Tibial nerve (tissue), 4 donors: ENCODE results near the gene TMED1. TPM values are rescaled to one million over a fixed set of nuclear protein-coding genes. Genes with fewer than 3 reads are reported as not detected.

Experiments used
- DNase-seq, 2 donors: peaks; one replicate each; pipeline ENCODE4 v3.0.0-alpha.2; 2019; ENCODE audit warnings: low spot score in 2 of 2
- H3K27ac ChIP-seq, 4 donors: fragments of 200-600 bp; sonication (generic) in 3 of 4; one replicate each; pipeline ENCODE4 v1.5.1; 2017 to 2019; ENCODE audit warnings: mild to moderate bottlenecking in 1 of 4
- H3K27me3 ChIP-seq, 2 donors: fragments of 200-600 bp; sonication (generic) in 1 of 2; one replicate each; pipeline versions ENCODE4 v1.5.1 to v1.6.0; 2017 to 2019
- H3K36me3 ChIP-seq, 3 donors: fragments of 200-600 bp; sonication (generic); one replicate each; pipeline ENCODE4 v1.5.1; 2018 to 2019
- H3K4me1 ChIP-seq, 4 donors: fragments of 200-600 bp; sonication (generic) in 3 of 4; one replicate each; pipeline ENCODE4 v1.5.1; 2017 to 2019
- H3K4me3 ChIP-seq, 4 donors: fragments of 200-600 bp; sonication (generic) in 3 of 4; one replicate each; pipeline ENCODE4 v1.5.1; 2017 to 2019; ENCODE audit warnings: mild to moderate bottlenecking in 1 of 4, moderate library complexity in 1 of 4
- H3K9me3 ChIP-seq, 4 donors: fragments of 200-600 bp; sonication (generic) in 3 of 4; one replicate each; pipeline ENCODE4 v1.5.1; 2017 to 2019
- CTCF ChIP-seq, 5 experiments: fragments of 200-600 bp in 3 of 5; fragments of 450-650 bp in 2 of 5; sonication (generic) in 3 of 5; IDR thresholded peaks; one replicate each; pipeline ENCODE4 v1.5.1; 2016 to 2019; ENCODE audit warnings: antibody characterized with exemption in 5 of 5, mild to moderate bottlenecking in 3 of 5, moderate library complexity in 2 of 5
- EP300 ChIP-seq, 2 donors: sonication (generic); formaldehyde crosslinking; IDR thresholded peaks; one replicate each; pipeline ENCODE4 v1.6.1; 2017; ENCODE audit warnings: antibody characterized with exemption in 2 of 2, mild to moderate bottlenecking in 1 of 2
- POLR2A ChIP-seq, 2 donors: fragments of 450-650 bp; IDR thresholded peaks; one replicate each; pipeline ENCODE4 v1.6.1; 2017; ENCODE audit warnings: antibody characterized with exemption in 2 of 2, mild to moderate bottlenecking in 2 of 2, moderate library complexity in 2 of 2
- WGBS, 2 donors: methylation state at CpG; one replicate each; pipeline ENCODE4 v1.1.5; 2018; 5-methylcytosine and 5-hydroxymethylcytosine counted together
- small RNA-seq: library from RNA; depleted of rRNA; stranded (forward); fragments of <200 nt; gene quantifications from one replicate; pipeline ENCODE3, GENCODE V24; 2016
- total RNA-seq, 4 donors: library from RNA; depleted of rRNA; stranded (reverse); fragments of >200 nt; gene quantifications; one replicate each; pipeline ENCODE4 v1.1.0, GENCODE V29; 2016

The TMED1 gene
- total RNA-seq, 4 donors from 2014 or later, result 18.0 to 33.7 (median 29.7) TPM

GRCh38 chr19:10788146-10788545, 47.9 kb downstream of the TMED1 start:
- Histone ChIP-seq H3K4me3 (no peak overlapping the region), H3K4me1 (no peaks in the 10 kb centered on the region), H3K36me3 (peaks cover 0 to 100% (median 30%) of the 10 kb centered on the region in 3 donors), H3K27ac (no peak overlapping the region), H3K27me3 (no peaks in the 10 kb centered on the region), H3K9me3 (no peaks in the 10 kb centered on the region)
- no peak for DNase-seq
- WGBS, 2 donors, result 93% methylated on average over 8 of the region's 8 CpGs
- TF ChIP-seq EP300 (IDR thresholded peaks at IDR 0.05) (no peak), POLR2A (IDR thresholded peaks at IDR 0.05) (no peak), CTCF (IDR thresholded peaks at IDR 0.05) (no peak)

GRCh38 chr19:10784257-10784656, 51.8 kb downstream of the TMED1 start:
- H3K36me3 ChIP-seq, result peaks cover 0 to 99% (median 32%) of the 10 kb centered on the region in 3 donors
- no peaks in the 10 kb centered on the region for H3K27me3 ChIP-seq
- no peak overlapping the region for H3K4me3 ChIP-seq
- DNase-seq, result no peak
- no peak overlapping the region for H3K27ac ChIP-seq
- TF ChIP-seq POLR2A (IDR thresholded peaks at IDR 0.05), result no peak
- TF ChIP-seq EP300 (IDR thresholded peaks at IDR 0.05), result peak in 1 of 2 donors; percentile 22
- TF ChIP-seq CTCF (IDR thresholded peaks at IDR 0.05), result no peak
- H3K9me3 ChIP-seq, result no peaks in the 10 kb centered on the region
- 76 to 84% methylated on average over 8 to 10 of the region's 10 CpGs for WGBS, 2 donors
- peaks cover 0 to 21% (median 6%) of the 10 kb centered on the region in 4 donors for H3K4me1 ChIP-seq

DNA sequence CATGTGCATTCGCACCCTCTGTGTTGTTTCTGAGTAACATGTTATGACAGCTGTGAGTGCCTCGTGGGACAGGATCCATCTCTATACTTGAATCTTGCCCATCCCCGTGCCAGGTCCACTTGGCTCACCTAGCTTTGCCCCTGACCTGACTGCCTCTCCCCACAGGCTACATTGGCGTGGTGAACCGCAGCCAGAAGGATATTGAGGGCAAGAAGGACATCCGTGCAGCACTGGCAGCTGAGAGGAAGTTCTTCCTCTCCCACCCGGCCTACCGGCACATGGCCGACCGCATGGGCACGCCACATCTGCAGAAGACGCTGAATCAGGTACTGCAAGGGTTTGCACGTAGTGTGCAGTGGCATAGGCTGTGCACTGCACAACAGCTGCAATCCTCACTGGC, 53.2 kb downstream of the TMED1 start:
- 81 to 87% methylated on average over 10 to 13 of the region's 13 CpGs for WGBS, 2 donors
- Histone ChIP-seq H3K4me3 (no peak overlapping the region), H3K4me1 (peaks cover 0 to 21% (median 6%) of the 10 kb centered on the region in 4 donors), H3K27me3 (no peaks in the 10 kb centered on the region), H3K27ac (no peak overlapping the region), H3K36me3 (peaks cover 0 to 99% (median 29%) of the 10 kb centered on the region in 3 donors), H3K9me3 (no peaks in the 10 kb centered on the region)
- TF ChIP-seq EP300 (IDR thresholded peaks at IDR 0.05) (peak in 1 of 2 donors; percentile 34), CTCF (IDR thresholded peaks at IDR 0.05) (no peak)
- no peak for DNase-seq

Small RNA genes lying within 50 kb of the gene (small RNA-seq; reads per million reads assigned to genes)
- gene MIR199A1, result not detected
- gene MIR6793, result 0.38 reads per million

Other genes starting within 250 kb of the TMED1 start
- not detected for gene AP1M2, start 248.9 kb downstream of the TMED1 start, total RNA-seq
- gene SLC44A2, start 210.7 kb downstream of the TMED1 start, total RNA-seq, result 100 to 1,000 TPM; 104 to 193 (median 132) TPM
- gene ILF3, start 181.9 kb downstream of the TMED1 start, total RNA-seq, result 100 to 1,000 TPM; 109 to 166 (median 127) TPM
- 100 to 1,000 TPM in 1 of 4 donors, 10 to 100 TPM in 3; 43.7 to 134 (median 65.3) TPM for gene QTRT1, start 134.8 kb downstream of the TMED1 start, total RNA-seq
- 100 to 1,000 TPM in 3 of 4 donors, 10 to 100 TPM in 1; 99.4 to 220 (median 140) TPM for gene DNM2, start 118.1 kb downstream of the TMED1 start, total RNA-seq
- 1 to 10 TPM in 2 of 4 donors, under 1 TPM in 2; 0.42 to 4.5 (median 2.4) TPM for gene C19orf38, start 12.2 kb upstream of the TMED1 start, total RNA-seq
- 10 to 100 TPM; 13.5 to 22.8 (median 14.0) TPM for gene CARM1, start 35.3 kb upstream of the TMED1 start, total RNA-seq
- gene YIPF2, start 92.4 kb upstream of the TMED1 start, total RNA-seq, result 10 to 100 TPM; 50.0 to 69.3 (median 56.4) TPM
- gene TIMM29, start 92.6 kb upstream of the TMED1 start, total RNA-seq, result 10 to 100 TPM; 27.1 to 40.4 (median 32.8) TPM
- 100 to 1,000 TPM in 1 of 4 donors, 10 to 100 TPM in 3; 54.2 to 122 (median 73.9) TPM for gene SMARCA4, start 124.8 kb upstream of the TMED1 start, total RNA-seq